H9 (cell line): Measurements from ENCODE around the gene ZNF408. TPM values are rescaled to one million over a fixed set of nuclear protein-coding genes. Genes with fewer than 3 reads are reported as not detected.
A peak's percentile ranks its signal among the peaks of the same experiment; 100 is the strongest.

ENCODE experiments used
- DNase-seq: peaks from one replicate; pipeline ENCODE4 v3.0.0-alpha.2; 2017
- H2AFZ ChIP-seq: one replicate; pipeline ENCODE4 v1.6.1; 2013; ENCODE audit warnings: mild to moderate bottlenecking, low read length, control low read depth, moderate library complexity
- H2AK5ac ChIP-seq: 2 replicates; pipeline ENCODE4 v1.6.1; 2013; ENCODE audit warnings: low read length, control low read depth, mixed read lengths; ENCODE audit not compliant: insufficient read length
- H2BK120ac ChIP-seq: one replicate; pipeline ENCODE4 v1.6.1; 2013; ENCODE audit warnings: low read depth, mild to moderate bottlenecking, low read length, control low read depth, inconsistent platforms; ENCODE audit not compliant: poor library complexity, severe bottlenecking
- H2BK12ac ChIP-seq: 2 replicates; pipeline ENCODE4 v1.6.1; 2013; ENCODE audit warnings: low read length, control low read depth, mixed read lengths, low read depth; ENCODE audit not compliant: insufficient read length
- H2BK15ac ChIP-seq: 2 replicates; pipeline ENCODE4 v1.6.1; 2013; ENCODE audit warnings: low read depth, low read length, control low read depth
- H2BK20ac ChIP-seq: one replicate; pipeline ENCODE4 v1.6.1; 2013; ENCODE audit warnings: low read depth, mild to moderate bottlenecking, low read length, control low read depth, inconsistent platforms; ENCODE audit not compliant: poor library complexity, severe bottlenecking
- H2BK5ac ChIP-seq: 2 replicates; pipeline ENCODE4 v1.6.1; 2013; ENCODE audit warnings: low read length, control low read depth, mixed read lengths; ENCODE audit not compliant: insufficient read length
- H3K14ac ChIP-seq: 2 replicates; pipeline ENCODE4 v1.6.1; 2013; ENCODE audit warnings: low read length, control low read depth; ENCODE audit not compliant: insufficient read depth
- H3K18ac ChIP-seq: 2 replicates; pipeline ENCODE4 v1.6.1; 2013; ENCODE audit warnings: low read depth, mild to moderate bottlenecking, mixed read lengths, low read length, control low read depth; ENCODE audit not compliant: insufficient read length
- H3K23ac ChIP-seq: 2 replicates; pipeline ENCODE4 v1.6.1; 2013; ENCODE audit warnings: low read length, control low read depth, mixed read lengths, low read depth; ENCODE audit not compliant: insufficient read length
- H3K23me2 ChIP-seq: 2 replicates; pipeline ENCODE4 v1.6.1; 2013; ENCODE audit warnings: low read depth, mild to moderate bottlenecking, mixed read lengths, low read length, control low read depth; ENCODE audit not compliant: insufficient read length, poor library complexity, severe bottlenecking
- H3K27ac ChIP-seq: 2 replicates; pipeline ENCODE4 v1.5.1; 2013; ENCODE audit warnings: low read length, control low read depth, mixed read lengths, low read depth; ENCODE audit not compliant: insufficient read length
- H3K27me3 ChIP-seq: 2 replicates; pipeline ENCODE4 v1.6.1; 2013; ENCODE audit warnings: low read length, control low read depth, inconsistent platforms; ENCODE audit not compliant: insufficient read depth
- H3K4ac ChIP-seq: 2 replicates; pipeline ENCODE4 v1.6.1; 2013; ENCODE audit warnings: low read depth, mild to moderate bottlenecking, control low read depth, inconsistent platforms, low read length, moderate library complexity
- H3K4me1 ChIP-seq: 2 replicates; pipeline ENCODE4 v1.6.1; 2013; ENCODE audit warnings: low read length, control low read depth, inconsistent platforms; ENCODE audit not compliant: insufficient read depth
- H3K4me2 ChIP-seq: 2 replicates; pipeline ENCODE4 v1.6.1; 2013; ENCODE audit warnings: low read length, control low read depth, mixed read lengths; ENCODE audit not compliant: insufficient read length, insufficient read depth
- H3K56ac ChIP-seq: 2 replicates; pipeline ENCODE4 v1.6.1; 2013; ENCODE audit warnings: low read depth, mild to moderate bottlenecking, mixed read lengths, low read length, control low read depth; ENCODE audit not compliant: insufficient read length
- H3K79me1 ChIP-seq: 2 replicates; pipeline ENCODE4 v1.6.1; 2013; ENCODE audit warnings: low read depth, mild to moderate bottlenecking, moderate library complexity, low read length, control low read depth, inconsistent platforms; ENCODE audit not compliant: insufficient read depth, poor library complexity, severe bottlenecking
- H3K79me2 ChIP-seq: 2 replicates; pipeline ENCODE4 v1.6.1; 2013; ENCODE audit warnings: low read length, control low read depth, inconsistent platforms; ENCODE audit not compliant: insufficient read depth
- H3K9ac ChIP-seq: 2 replicates; pipeline ENCODE4 v1.6.1; 2013; ENCODE audit warnings: low read length, control low read depth, mixed read lengths; ENCODE audit not compliant: insufficient read length; ENCODE audit errors: extremely low read depth
- H3K9me3 ChIP-seq: one replicate; pipeline ENCODE4 v1.6.1; 2013; ENCODE audit warnings: low read depth, low read length, inconsistent platforms; ENCODE audit not compliant: control insufficient read depth
- H3T11ph ChIP-seq: one replicate; pipeline ENCODE4 v1.6.1; 2013; ENCODE audit warnings: mild to moderate bottlenecking, low read length, control low read depth, inconsistent platforms
- H4K20me1 ChIP-seq: one replicate; pipeline ENCODE4 v1.6.1; 2013; ENCODE audit not compliant: control insufficient read depth, insufficient read length, insufficient read depth
- H4K5ac ChIP-seq: 2 replicates; pipeline ENCODE4 v1.6.1; 2013; ENCODE audit warnings: low read depth, mild to moderate bottlenecking, mixed read lengths, low read length, control low read depth; ENCODE audit not compliant: insufficient read length
- H4K8ac ChIP-seq: replicated peaks from 2 replicates; pipeline ENCODE4 v1.6.1; 2013; ENCODE audit warnings: low read length, control low read depth, mixed read lengths, low read depth; ENCODE audit not compliant: insufficient read length
- H4K91ac ChIP-seq: 2 replicates; pipeline ENCODE4 v1.6.1; 2013; ENCODE audit warnings: low read depth, mild to moderate bottlenecking, moderate library complexity, mixed read lengths, low read length, control low read depth; ENCODE audit not compliant: insufficient read length
- H3K27ac Mint-ChIP-seq, 3 experiments: 2 replicates in 2 of 3; 3 replicates in 1 of 3; pipeline ENCODE4 v1.8.0; 2020 to 2021; ENCODE audit warnings: mixed read lengths in 3 of 3, mild to moderate bottlenecking in 1 of 3, moderate library complexity in 1 of 3
- H3K27me3 Mint-ChIP-seq: 2 replicates; pipeline ENCODE4 v1.8.0; 2021; ENCODE audit warnings: low read depth, mild to moderate bottlenecking, moderate library complexity, mixed read lengths
- H3K36me3 Mint-ChIP-seq, 3 experiments: 2 replicates in 2 of 3; 3 replicates in 1 of 3; pipeline ENCODE4 v1.8.0; 2020 to 2021; ENCODE audit warnings: low read depth in 3 of 3, mixed read lengths in 3 of 3; ENCODE audit not compliant: insufficient read depth in 1 of 3
- H3K4me1 Mint-ChIP-seq, 2 experiments: 2 replicates each; pipeline ENCODE4 v1.8.0; 2020; ENCODE audit warnings: mixed read lengths in 2 of 2
- H3K4me3 Mint-ChIP-seq, 2 experiments: 2 replicates in 1 of 2; 3 replicates in 1 of 2; pipeline ENCODE4 v1.8.0; 2020 to 2021; ENCODE audit warnings: mild to moderate bottlenecking in 2 of 2, mixed read lengths in 2 of 2, moderate library complexity in 1 of 2
- H3K9me3 Mint-ChIP-seq, 2 experiments: 2 replicates in 1 of 2; 3 replicates in 1 of 2; pipeline ENCODE4 v1.8.0; 2020; ENCODE audit warnings: mild to moderate bottlenecking in 2 of 2, mixed read lengths in 2 of 2, moderate library complexity in 1 of 2
- WGBS: extraction: QIAGEN DNeasy Blood & Tissue Kit; methylation state at CpG from one replicate; pipeline ENCODE4 v1.1.7; 2013; ENCODE audit warnings: missing lambda C conversion rate, low lambda C conversion rate, mixed read lengths; ENCODE audit not compliant: insufficient read length; ENCODE audit errors: extremely low coverage; 5-methylcytosine and 5-hydroxymethylcytosine counted together
- total RNA-seq: library from RNA; stranded (reverse); gene quantifications from 2 replicates; pipeline ENCODE4 v1.2.1, GENCODE V29; 2021
- TF ChIP-seq, protein P1 (sequence below): fragments of 200-600 bp; sonication (generic); conservative IDR thresholded peaks from 3 replicates; pipeline ENCODE4 v1.8.0; 2021; ENCODE audit warnings: antibody characterized with exemption, mild to moderate bottlenecking

The ZNF408 gene
- total RNA-seq, 1 experiment from 2014 or later, result 16.6 TPM

DNA sequence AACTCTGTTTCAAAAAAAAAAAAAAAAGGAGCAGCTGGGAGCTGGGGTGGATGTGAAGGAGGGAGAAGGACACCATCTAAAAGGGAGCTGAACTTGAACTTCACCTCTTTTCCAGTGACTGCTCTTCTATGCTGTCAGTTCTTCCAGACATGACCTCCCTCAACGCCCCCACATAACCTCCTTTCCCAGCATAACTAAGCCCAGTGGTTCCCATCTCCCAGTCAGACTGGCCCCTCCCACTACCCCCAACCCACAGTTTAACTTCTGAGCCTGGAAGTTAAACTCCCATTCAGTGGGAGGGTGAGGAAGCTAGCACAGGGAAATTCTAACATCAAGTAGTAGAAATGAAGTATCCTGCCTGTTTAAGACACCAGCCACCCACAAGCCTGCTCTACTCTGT is 2.2 kb upstream of the ZNF408 start:
- peaks cover 6% of the 10 kb centered on the region; the same call in 1 of the 2 replicates for H3K79me2 ChIP-seq
- no peak for DNase-seq
- Mint-ChIP-seq H3K36me3 (peaks cover 10 to 34% (median 34%) of the 10 kb centered on the region in 3 experiments; a peak in 6 of 7 replicates), H3K9me3 (no peaks in the 10 kb centered on the region), H3K4me1 (peaks cover 15 to 20% of the 10 kb centered on the region in 2 experiments), H3K27me3 (no peaks in the 10 kb centered on the region), H3K27ac (no peak overlapping the region), H3K4me3 (peak overlapping the region in 1 of 2 experiments; percentile 8; a peak in 2 of 5 replicates)
- no peak overlapping the region for H3K14ac ChIP-seq
- H3K23ac ChIP-seq, result no peak overlapping the region
- no peak overlapping the region for H3K9ac ChIP-seq
- no peaks in the 10 kb centered on the region for H3K4me1 ChIP-seq
- H4K8ac ChIP-seq, result no peak overlapping the region
- TF ChIP-seq, protein P1, sequence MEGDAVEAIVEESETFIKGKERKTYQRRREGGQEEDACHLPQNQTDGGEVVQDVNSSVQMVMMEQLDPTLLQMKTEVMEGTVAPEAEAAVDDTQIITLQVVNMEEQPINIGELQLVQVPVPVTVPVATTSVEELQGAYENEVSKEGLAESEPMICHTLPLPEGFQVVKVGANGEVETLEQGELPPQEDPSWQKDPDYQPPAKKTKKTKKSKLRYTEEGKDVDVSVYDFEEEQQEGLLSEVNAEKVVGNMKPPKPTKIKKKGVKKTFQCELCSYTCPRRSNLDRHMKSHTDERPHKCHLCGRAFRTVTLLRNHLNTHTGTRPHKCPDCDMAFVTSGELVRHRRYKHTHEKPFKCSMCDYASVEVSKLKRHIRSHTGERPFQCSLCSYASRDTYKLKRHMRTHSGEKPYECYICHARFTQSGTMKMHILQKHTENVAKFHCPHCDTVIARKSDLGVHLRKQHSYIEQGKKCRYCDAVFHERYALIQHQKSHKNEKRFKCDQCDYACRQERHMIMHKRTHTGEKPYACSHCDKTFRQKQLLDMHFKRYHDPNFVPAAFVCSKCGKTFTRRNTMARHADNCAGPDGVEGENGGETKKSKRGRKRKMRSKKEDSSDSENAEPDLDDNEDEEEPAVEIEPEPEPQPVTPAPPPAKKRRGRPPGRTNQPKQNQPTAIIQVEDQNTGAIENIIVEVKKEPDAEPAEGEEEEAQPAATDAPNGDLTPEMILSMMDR, result no peak
- H3K4me2 ChIP-seq, result no peak overlapping the region
- H3K56ac ChIP-seq, result no peak overlapping the region
- no peak overlapping the region for H3K18ac ChIP-seq
- no CpG with 5 or more reads among the region's 1 CpG for WGBS
- no peak overlapping the region for H2BK120ac ChIP-seq
- H2AK5ac ChIP-seq, result no peak overlapping the region
- no peak overlapping the region for H3K27ac ChIP-seq
- no peaks in the 10 kb centered on the region for H3K27me3 ChIP-seq
- H3K9me3 ChIP-seq, result no peaks in the 10 kb centered on the region
- no peak overlapping the region for H2BK15ac ChIP-seq
- no peaks in the 10 kb centered on the region for H4K20me1 ChIP-seq
- H3T11ph ChIP-seq, result no peak overlapping the region
- H4K91ac ChIP-seq, result no peak overlapping the region
- no peak overlapping the region for H2AFZ ChIP-seq
- H3K4ac ChIP-seq, result no peak overlapping the region
- H3K23me2 ChIP-seq, result peaks cover 3% of the 10 kb centered on the region
- H3K79me1 ChIP-seq, result no peaks in the 10 kb centered on the region
- no peak overlapping the region for H2BK20ac ChIP-seq
- H2BK5ac ChIP-seq, result no peak overlapping the region
- no peak overlapping the region for H2BK12ac ChIP-seq
- no peak overlapping the region for H4K5ac ChIP-seq
